Hepatocyte (in vitro differentiated cells): Measurements from ENCODE around the gene LAMA3.

Experiments used
- EZH2 ChIP-seq: fragments of 200-600 bp; sonication (generic); IDR thresholded peaks from 2 replicates; pipeline ENCODE4 v1.6.1; 2016; ENCODE audit warnings: antibody characterized with exemption, mild to moderate bottlenecking, borderline replicate concordance
- EZH2phosphoT487 ChIP-seq: fragments of 200-600 bp; sonication (generic); IDR thresholded peaks from one replicate; pipeline ENCODE4 v1.6.1; 2018; ENCODE audit warnings: antibody characterized with exemption, mild to moderate bottlenecking, low read depth, moderate library complexity; ENCODE audit not compliant: unreplicated experiment, severe bottlenecking
- TF ChIP-seq, protein P1 (sequence below): fragments of 200-600 bp; sonication (generic); IDR thresholded peaks from 2 replicates; pipeline ENCODE4 v1.5.1; 2016; ENCODE audit warnings: antibody characterized with exemption, mild to moderate bottlenecking; ENCODE audit not compliant: poor library complexity

DNA sequence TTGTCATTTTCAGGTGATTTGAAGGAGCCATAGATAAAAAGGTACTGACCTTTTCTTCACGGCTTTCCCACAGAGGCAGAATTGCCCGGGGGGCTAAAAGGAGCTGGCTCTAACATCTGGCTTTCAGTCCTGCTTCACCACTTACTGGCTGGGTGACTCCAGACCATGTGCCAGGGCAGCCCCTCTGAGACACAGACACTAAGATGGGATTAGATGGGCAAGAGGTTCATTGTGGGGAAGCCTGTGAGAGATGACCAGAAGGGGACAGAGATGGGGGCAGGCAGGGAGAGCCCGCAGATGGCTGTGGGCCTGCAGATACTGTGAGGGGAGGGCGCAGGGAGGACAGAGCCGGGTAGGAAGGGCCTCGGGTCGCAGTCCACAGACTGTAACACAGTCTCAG is 250.6 kb downstream of the LAMA3 start:
- TF ChIP-seq, protein P1, sequence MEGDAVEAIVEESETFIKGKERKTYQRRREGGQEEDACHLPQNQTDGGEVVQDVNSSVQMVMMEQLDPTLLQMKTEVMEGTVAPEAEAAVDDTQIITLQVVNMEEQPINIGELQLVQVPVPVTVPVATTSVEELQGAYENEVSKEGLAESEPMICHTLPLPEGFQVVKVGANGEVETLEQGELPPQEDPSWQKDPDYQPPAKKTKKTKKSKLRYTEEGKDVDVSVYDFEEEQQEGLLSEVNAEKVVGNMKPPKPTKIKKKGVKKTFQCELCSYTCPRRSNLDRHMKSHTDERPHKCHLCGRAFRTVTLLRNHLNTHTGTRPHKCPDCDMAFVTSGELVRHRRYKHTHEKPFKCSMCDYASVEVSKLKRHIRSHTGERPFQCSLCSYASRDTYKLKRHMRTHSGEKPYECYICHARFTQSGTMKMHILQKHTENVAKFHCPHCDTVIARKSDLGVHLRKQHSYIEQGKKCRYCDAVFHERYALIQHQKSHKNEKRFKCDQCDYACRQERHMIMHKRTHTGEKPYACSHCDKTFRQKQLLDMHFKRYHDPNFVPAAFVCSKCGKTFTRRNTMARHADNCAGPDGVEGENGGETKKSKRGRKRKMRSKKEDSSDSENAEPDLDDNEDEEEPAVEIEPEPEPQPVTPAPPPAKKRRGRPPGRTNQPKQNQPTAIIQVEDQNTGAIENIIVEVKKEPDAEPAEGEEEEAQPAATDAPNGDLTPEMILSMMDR, result no peak
- TF ChIP-seq EZH2 (no peak), EZH2phosphoT487 (no peak)
